H9 (cell line): ENCODE measurements around the gene NFATC1. TPM values are rescaled to one million over a fixed set of nuclear protein-coding genes. Genes with fewer than 3 reads are reported as not detected.

Experiments
- DNase-seq: peaks from one replicate; pipeline ENCODE4 v3.0.0-alpha.2; 2017
- H2AFZ ChIP-seq: one replicate; pipeline ENCODE4 v1.6.1; 2013; ENCODE audit warnings: mild to moderate bottlenecking, low read length, control low read depth, moderate library complexity
- H2AK5ac ChIP-seq: 2 replicates; pipeline ENCODE4 v1.6.1; 2013; ENCODE audit warnings: low read length, control low read depth, mixed read lengths; ENCODE audit not compliant: insufficient read length
- H2BK120ac ChIP-seq: one replicate; pipeline ENCODE4 v1.6.1; 2013; ENCODE audit warnings: low read depth, mild to moderate bottlenecking, low read length, control low read depth, inconsistent platforms; ENCODE audit not compliant: poor library complexity, severe bottlenecking
- H2BK12ac ChIP-seq: 2 replicates; pipeline ENCODE4 v1.6.1; 2013; ENCODE audit warnings: low read length, control low read depth, mixed read lengths, low read depth; ENCODE audit not compliant: insufficient read length
- H2BK15ac ChIP-seq: 2 replicates; pipeline ENCODE4 v1.6.1; 2013; ENCODE audit warnings: low read depth, low read length, control low read depth
- H2BK20ac ChIP-seq: one replicate; pipeline ENCODE4 v1.6.1; 2013; ENCODE audit warnings: low read depth, mild to moderate bottlenecking, low read length, control low read depth, inconsistent platforms; ENCODE audit not compliant: poor library complexity, severe bottlenecking
- H2BK5ac ChIP-seq: 2 replicates; pipeline ENCODE4 v1.6.1; 2013; ENCODE audit warnings: low read length, control low read depth, mixed read lengths; ENCODE audit not compliant: insufficient read length
- H3K14ac ChIP-seq: 2 replicates; pipeline ENCODE4 v1.6.1; 2013; ENCODE audit warnings: low read length, control low read depth; ENCODE audit not compliant: insufficient read depth
- H3K18ac ChIP-seq: 2 replicates; pipeline ENCODE4 v1.6.1; 2013; ENCODE audit warnings: low read depth, mild to moderate bottlenecking, mixed read lengths, low read length, control low read depth; ENCODE audit not compliant: insufficient read length
- H3K23ac ChIP-seq: 2 replicates; pipeline ENCODE4 v1.6.1; 2013; ENCODE audit warnings: low read length, control low read depth, mixed read lengths, low read depth; ENCODE audit not compliant: insufficient read length
- H3K23me2 ChIP-seq: 2 replicates; pipeline ENCODE4 v1.6.1; 2013; ENCODE audit warnings: low read depth, mild to moderate bottlenecking, mixed read lengths, low read length, control low read depth; ENCODE audit not compliant: insufficient read length, poor library complexity, severe bottlenecking
- H3K27ac ChIP-seq: 2 replicates; pipeline ENCODE4 v1.5.1; 2013; ENCODE audit warnings: low read length, control low read depth, mixed read lengths, low read depth; ENCODE audit not compliant: insufficient read length
- H3K27me3 ChIP-seq: 2 replicates; pipeline ENCODE4 v1.6.1; 2013; ENCODE audit warnings: low read length, control low read depth, inconsistent platforms; ENCODE audit not compliant: insufficient read depth
- H3K4ac ChIP-seq: 2 replicates; pipeline ENCODE4 v1.6.1; 2013; ENCODE audit warnings: low read depth, mild to moderate bottlenecking, control low read depth, inconsistent platforms, low read length, moderate library complexity
- H3K4me1 ChIP-seq: 2 replicates; pipeline ENCODE4 v1.6.1; 2013; ENCODE audit warnings: low read length, control low read depth, inconsistent platforms; ENCODE audit not compliant: insufficient read depth
- H3K4me2 ChIP-seq: 2 replicates; pipeline ENCODE4 v1.6.1; 2013; ENCODE audit warnings: low read length, control low read depth, mixed read lengths; ENCODE audit not compliant: insufficient read length, insufficient read depth
- H3K56ac ChIP-seq: 2 replicates; pipeline ENCODE4 v1.6.1; 2013; ENCODE audit warnings: low read depth, mild to moderate bottlenecking, mixed read lengths, low read length, control low read depth; ENCODE audit not compliant: insufficient read length
- H3K79me1 ChIP-seq: 2 replicates; pipeline ENCODE4 v1.6.1; 2013; ENCODE audit warnings: low read depth, mild to moderate bottlenecking, moderate library complexity, low read length, control low read depth, inconsistent platforms; ENCODE audit not compliant: insufficient read depth, poor library complexity, severe bottlenecking
- H3K79me2 ChIP-seq: 2 replicates; pipeline ENCODE4 v1.6.1; 2013; ENCODE audit warnings: low read length, control low read depth, inconsistent platforms; ENCODE audit not compliant: insufficient read depth
- H3K9ac ChIP-seq: 2 replicates; pipeline ENCODE4 v1.6.1; 2013; ENCODE audit warnings: low read length, control low read depth, mixed read lengths; ENCODE audit not compliant: insufficient read length; ENCODE audit errors: extremely low read depth
- H3K9me3 ChIP-seq: one replicate; pipeline ENCODE4 v1.6.1; 2013; ENCODE audit warnings: low read depth, low read length, inconsistent platforms; ENCODE audit not compliant: control insufficient read depth
- H3T11ph ChIP-seq: one replicate; pipeline ENCODE4 v1.6.1; 2013; ENCODE audit warnings: mild to moderate bottlenecking, low read length, control low read depth, inconsistent platforms
- H4K20me1 ChIP-seq: one replicate; pipeline ENCODE4 v1.6.1; 2013; ENCODE audit not compliant: control insufficient read depth, insufficient read length, insufficient read depth
- H4K5ac ChIP-seq: 2 replicates; pipeline ENCODE4 v1.6.1; 2013; ENCODE audit warnings: low read depth, mild to moderate bottlenecking, mixed read lengths, low read length, control low read depth; ENCODE audit not compliant: insufficient read length
- H4K8ac ChIP-seq: replicated peaks from 2 replicates; pipeline ENCODE4 v1.6.1; 2013; ENCODE audit warnings: low read length, control low read depth, mixed read lengths, low read depth; ENCODE audit not compliant: insufficient read length
- H4K91ac ChIP-seq: 2 replicates; pipeline ENCODE4 v1.6.1; 2013; ENCODE audit warnings: low read depth, mild to moderate bottlenecking, moderate library complexity, mixed read lengths, low read length, control low read depth; ENCODE audit not compliant: insufficient read length
- H3K27ac Mint-ChIP-seq, 3 experiments: 2 replicates in 2 of 3; 3 replicates in 1 of 3; pipeline ENCODE4 v1.8.0; 2020 to 2021; ENCODE audit warnings: mixed read lengths in 3 of 3, mild to moderate bottlenecking in 1 of 3, moderate library complexity in 1 of 3
- H3K27me3 Mint-ChIP-seq: 2 replicates; pipeline ENCODE4 v1.8.0; 2021; ENCODE audit warnings: low read depth, mild to moderate bottlenecking, moderate library complexity, mixed read lengths
- H3K36me3 Mint-ChIP-seq, 3 experiments: 2 replicates in 2 of 3; 3 replicates in 1 of 3; pipeline ENCODE4 v1.8.0; 2020 to 2021; ENCODE audit warnings: low read depth in 3 of 3, mixed read lengths in 3 of 3; ENCODE audit not compliant: insufficient read depth in 1 of 3
- H3K4me1 Mint-ChIP-seq, 2 experiments: 2 replicates each; pipeline ENCODE4 v1.8.0; 2020; ENCODE audit warnings: mixed read lengths in 2 of 2
- H3K4me3 Mint-ChIP-seq, 2 experiments: 2 replicates in 1 of 2; 3 replicates in 1 of 2; pipeline ENCODE4 v1.8.0; 2020 to 2021; ENCODE audit warnings: mild to moderate bottlenecking in 2 of 2, mixed read lengths in 2 of 2, moderate library complexity in 1 of 2
- H3K9me3 Mint-ChIP-seq, 2 experiments: 2 replicates in 1 of 2; 3 replicates in 1 of 2; pipeline ENCODE4 v1.8.0; 2020; ENCODE audit warnings: mild to moderate bottlenecking in 2 of 2, mixed read lengths in 2 of 2, moderate library complexity in 1 of 2
- WGBS: extraction: QIAGEN DNeasy Blood & Tissue Kit; methylation state at CpG from one replicate; pipeline ENCODE4 v1.1.7; 2013; ENCODE audit warnings: missing lambda C conversion rate, low lambda C conversion rate, mixed read lengths; ENCODE audit not compliant: insufficient read length; ENCODE audit errors: extremely low coverage; 5-methylcytosine and 5-hydroxymethylcytosine counted together
- total RNA-seq: library from RNA; stranded (reverse); gene quantifications from 2 replicates; pipeline ENCODE4 v1.2.1, GENCODE V29; 2021
- TF ChIP-seq, protein P1 (sequence below): fragments of 200-600 bp; sonication (generic); conservative IDR thresholded peaks from 3 replicates; pipeline ENCODE4 v1.8.0; 2021; ENCODE audit warnings: antibody characterized with exemption, mild to moderate bottlenecking

The NFATC1 gene
- total RNA-seq, 1 experiment from 2014 or later: 5.5 TPM

- TF ChIP-seq, protein P1, sequence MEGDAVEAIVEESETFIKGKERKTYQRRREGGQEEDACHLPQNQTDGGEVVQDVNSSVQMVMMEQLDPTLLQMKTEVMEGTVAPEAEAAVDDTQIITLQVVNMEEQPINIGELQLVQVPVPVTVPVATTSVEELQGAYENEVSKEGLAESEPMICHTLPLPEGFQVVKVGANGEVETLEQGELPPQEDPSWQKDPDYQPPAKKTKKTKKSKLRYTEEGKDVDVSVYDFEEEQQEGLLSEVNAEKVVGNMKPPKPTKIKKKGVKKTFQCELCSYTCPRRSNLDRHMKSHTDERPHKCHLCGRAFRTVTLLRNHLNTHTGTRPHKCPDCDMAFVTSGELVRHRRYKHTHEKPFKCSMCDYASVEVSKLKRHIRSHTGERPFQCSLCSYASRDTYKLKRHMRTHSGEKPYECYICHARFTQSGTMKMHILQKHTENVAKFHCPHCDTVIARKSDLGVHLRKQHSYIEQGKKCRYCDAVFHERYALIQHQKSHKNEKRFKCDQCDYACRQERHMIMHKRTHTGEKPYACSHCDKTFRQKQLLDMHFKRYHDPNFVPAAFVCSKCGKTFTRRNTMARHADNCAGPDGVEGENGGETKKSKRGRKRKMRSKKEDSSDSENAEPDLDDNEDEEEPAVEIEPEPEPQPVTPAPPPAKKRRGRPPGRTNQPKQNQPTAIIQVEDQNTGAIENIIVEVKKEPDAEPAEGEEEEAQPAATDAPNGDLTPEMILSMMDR: no peak
- H3K27ac Mint-ChIP-seq: no peak overlapping the region
- H4K20me1 ChIP-seq: no peaks in the 10 kb centered on the region
- H3K4me1 Mint-ChIP-seq: peaks cover 4 to 17% of the 10 kb centered on the region in 2 experiments
- no CpG with 5 or more reads among the region's 9 CpGs for WGBS
- H3K4me3 Mint-ChIP-seq: no peak overlapping the region
- H3K27me3 Mint-ChIP-seq: peaks cover 2% of the 10 kb centered on the region; the same call in 1 of the 2 replicates
- no peaks in the 10 kb centered on the region for H3K79me1 ChIP-seq
- H3K18ac ChIP-seq: no peak overlapping the region
- no peak overlapping the region for H2BK12ac ChIP-seq
- no peak overlapping the region for H4K8ac ChIP-seq
- H3K27me3 ChIP-seq: no peaks in the 10 kb centered on the region
- no peak overlapping the region for H2BK5ac ChIP-seq
- DNase-seq: peak; percentile 12
- no peak overlapping the region for H3K27ac ChIP-seq
- no peak overlapping the region for H3K56ac ChIP-seq
- no peak overlapping the region for H2AFZ ChIP-seq
- no peak overlapping the region for H3T11ph ChIP-seq
- no peaks in the 10 kb centered on the region for H3K4me1 ChIP-seq
- no peaks in the 10 kb centered on the region for H3K9me3 Mint-ChIP-seq
- no peak overlapping the region for H2BK120ac ChIP-seq
- no peak overlapping the region for H2AK5ac ChIP-seq
- no peak overlapping the region for H3K4me2 ChIP-seq
- H3K79me2 ChIP-seq: no peaks in the 10 kb centered on the region
- no peaks in the 10 kb centered on the region for H3K36me3 Mint-ChIP-seq
- H3K9me3 ChIP-seq: no peaks in the 10 kb centered on the region
- no peak overlapping the region for H2BK15ac ChIP-seq
- H3K23me2 ChIP-seq: no peaks in the 10 kb centered on the region
- no peak overlapping the region for H4K91ac ChIP-seq
- H2BK20ac ChIP-seq: no peak overlapping the region
- no peak overlapping the region for H3K23ac ChIP-seq
- no peak overlapping the region for H3K14ac ChIP-seq
- no peak overlapping the region for H3K4ac ChIP-seq
- no peak overlapping the region for H3K9ac ChIP-seq
- H4K5ac ChIP-seq: no peak overlapping the region
These were observed 125.0 kb downstream of the NFATC1 start for GRCh38 chr18:79520478-79521390.
